SK-N-SH (cell line): ENCODE results near the gene SCAF11. TPM values are rescaled to one million over a fixed set of nuclear protein-coding genes. Genes with fewer than 3 reads are reported as not detected.

ENCODE experiments used
- CTCF ChIA-PET: fragments of 300-600, 350-600 bp; formaldehyde crosslinking; extraction: SDS; loops from one replicate; lab custom pipeline; 2021; lab: Yijun Ruan, JAX
- POLR2A ChIA-PET: fragments of 350-600 bp; sonication (Branson Sonifier 250); formaldehyde crosslinking; extraction: SDS; loops from one replicate; lab custom pipeline; 2020; ENCODE audit warnings: antibody characterized with exemption, inconsistent platforms; lab: Yijun Ruan, JAX
- DNase-seq: peaks from one replicate; pipeline ENCODE4 v3.0.0; 2012
- H2AFZ ChIP-seq: fragments of 200-600 bp; sonication (generic); 2 replicates; pipeline ENCODE4 v1.8.1; 2016; ENCODE audit warnings: antibody characterized with exemption, mild to moderate bottlenecking, low read depth
- H3F3A ChIP-seq: fragments of 200-600 bp; sonication (generic); replicated peaks from 2 replicates; pipeline ENCODE3; 2016; ENCODE audit warnings: antibody characterized with exemption, mild to moderate bottlenecking; ENCODE audit not compliant: insufficient read depth
- H3K27ac ChIP-seq, 2 experiments: fragments of 200-500 bp in 1 of 2; fragments of 200-600 bp in 1 of 2; sonication (Bioruptor generic) in 1 of 2; sonication (generic), shearing (Covaris generic) in 1 of 2; 2 replicates each; pipeline versions ENCODE4 v1.5.1 to v1.6.1; 2014 to 2016; ENCODE audit warnings: low read depth in 2 of 2, inconsistent platforms in 1 of 2, low read length in 1 of 2, mild to moderate bottlenecking in 1 of 2, mixed read lengths in 1 of 2
- H3K27me3 ChIP-seq: fragments of 200-600 bp; sonication (generic), shearing (Covaris generic); 2 replicates; pipeline ENCODE4 v1.6.1; 2016; ENCODE audit warnings: mixed run types; ENCODE audit not compliant: insufficient read depth
- H3K36me3 ChIP-seq, 2 experiments: fragments of 200-500 bp in 1 of 2; fragments of 200-600 bp in 1 of 2; sonication (Bioruptor generic) in 1 of 2; sonication (generic) in 1 of 2; replicated peaks in 1 of 2; 2 replicates each; pipeline versions ENCODE3 to v1.5.1; 2014 to 2016; ENCODE audit warnings: low read length in 1 of 2, mild to moderate bottlenecking in 1 of 2; ENCODE audit not compliant: insufficient read depth in 2 of 2, control insufficient read depth in 1 of 2
- H3K4me1 ChIP-seq, 2 experiments: fragments of 200-500 bp in 1 of 2; fragments of 200-600 bp in 1 of 2; sonication (Bioruptor generic) in 1 of 2; sonication (generic), shearing (Covaris generic) in 1 of 2; 2 replicates each; pipeline versions ENCODE4 v1.5.1 to v1.6.1; 2014 to 2016; ENCODE audit warnings: low read depth in 1 of 2, low read length in 1 of 2, mixed run types in 1 of 2; ENCODE audit not compliant: insufficient read depth in 2 of 2, control insufficient read depth in 1 of 2
- H3K4me2 ChIP-seq: fragments of 200-600 bp; sonication (generic), shearing (Covaris generic); 2 replicates; pipeline ENCODE4 v1.6.1; 2017; ENCODE audit warnings: mixed run types
- H3K4me3 ChIP-seq, 2 experiments: fragments of 200-500 bp in 1 of 2; fragments of 200-600 bp in 1 of 2; sonication (Bioruptor generic) in 1 of 2; sonication (generic), shearing (Covaris generic) in 1 of 2; 2 replicates each; pipeline versions ENCODE4 v1.5.1 to v1.8.1; 2014 to 2016; ENCODE audit warnings: low read depth in 2 of 2, inconsistent platforms in 1 of 2, low read length in 1 of 2, mild to moderate bottlenecking in 1 of 2, mixed read lengths in 1 of 2, moderate library complexity in 1 of 2
- H3K79me2 ChIP-seq: fragments of 200-600 bp; sonication (generic); 2 replicates; pipeline ENCODE4 v1.8.1; 2017; ENCODE audit warnings: mild to moderate bottlenecking; ENCODE audit not compliant: insufficient read depth
- H3K9ac ChIP-seq: fragments of 200-600 bp; sonication (generic); 2 replicates; pipeline ENCODE4 v1.6.1; 2017; ENCODE audit warnings: mixed run types
- H3K9me2 ChIP-seq: fragments of 200-600 bp; sonication (generic); 2 replicates; pipeline ENCODE4 v1.6.1; 2017; ENCODE audit warnings: mixed run types
- H3K9me3 ChIP-seq: fragments of 200-600 bp; sonication (generic); 2 replicates; pipeline ENCODE4 v1.6.1; 2017; ENCODE audit warnings: mixed run types, mild to moderate bottlenecking, moderate library complexity
- H4K20me1 ChIP-seq: fragments of 200-600 bp; sonication (generic); 2 replicates; pipeline ENCODE4 v1.6.1; 2017; ENCODE audit warnings: mild to moderate bottlenecking, mixed run types; ENCODE audit not compliant: insufficient read depth
- ELF1 ChIP-seq: IDR thresholded peaks from 2 replicates; pipeline ENCODE4 v1.4.0; 2012
- EP300 ChIP-seq, 2 experiments: IDR thresholded peaks; 2 replicates each; pipeline versions ENCODE4 v1.4.0 to v1.6.1; 2012; ENCODE audit warnings: borderline replicate concordance in 1 of 2, low read depth in 1 of 2, low read length in 1 of 2
- EZH2phosphoT487 ChIP-seq: fragments of 200-600 bp; sonication (generic); IDR thresholded peaks from 2 replicates; pipeline ENCODE4 v1.6.1; 2017; ENCODE audit warnings: low read depth, mixed run types, mild to moderate bottlenecking, antibody characterized with exemption, moderate library complexity, borderline replicate concordance
- FOXM1 ChIP-seq: IDR thresholded peaks from 2 replicates; pipeline ENCODE4 v1.4.0; 2012; ENCODE audit warnings: low read depth, mild to moderate bottlenecking
- GABPA ChIP-seq: IDR thresholded peaks from 2 replicates; pipeline ENCODE4 v1.4.0; 2012; ENCODE audit warnings: low read depth, mild to moderate bottlenecking
- JUND ChIP-seq: IDR thresholded peaks from 2 replicates; pipeline ENCODE4 v1.4.0; 2012
- MXI1 ChIP-seq: IDR thresholded peaks from 2 replicates; pipeline ENCODE4 v1.6.1; 2012; ENCODE audit warnings: mild to moderate bottlenecking, low read depth, low read length, improper control_type of control experiment
- NRF1 ChIP-seq: IDR thresholded peaks from 2 replicates; pipeline ENCODE4 v1.6.1; 2012; ENCODE audit warnings: low read depth, mild to moderate bottlenecking, low read length
- RFX5 ChIP-seq: IDR thresholded peaks from 2 replicates; pipeline ENCODE4 v1.6.1; 2012; ENCODE audit warnings: mild to moderate bottlenecking, improper control_type of control experiment, low read length
- TCF12 ChIP-seq: IDR thresholded peaks from 2 replicates; pipeline ENCODE4 v1.4.0; 2012
- YY1 ChIP-seq: IDR thresholded peaks from 2 replicates; pipeline ENCODE4 v1.4.0; 2012; ENCODE audit warnings: low read depth, mild to moderate bottlenecking
- WGBS: methylation state at CpG from one replicate; pipeline ENCODE4 v1.1.6; 2017; ENCODE audit warnings: low lambda C conversion rate; 5-methylcytosine and 5-hydroxymethylcytosine counted together
- polyA plus RNA-seq, 3 experiments: library from polyadenylated mRNA; depleted of rRNA; stranded (reverse); fragments of >200 nt; gene quantifications; 2 replicates each; pipeline ENCODE4 v1.2.3, GENCODE V29; 2012
- TF ChIP-seq, protein P1 (sequence below): IDR thresholded peaks from 2 replicates; pipeline ENCODE4 v1.4.0; 2012; ENCODE audit warnings: low read depth, borderline replicate concordance
- TF ChIP-seq, protein P2 (sequence below): IDR thresholded peaks from 2 replicates; pipeline ENCODE4 v1.4.0; 2012; ENCODE audit warnings: low read depth, borderline replicate concordance
- TF ChIP-seq, protein P3 (sequence below): IDR thresholded peaks from 2 replicates; pipeline ENCODE4 v1.6.1; 2012; ENCODE audit warnings: mild to moderate bottlenecking, low read depth, low read length, moderate library complexity
- TF ChIP-seq, protein P4 (sequence below): fragments of 150-350 bp; IDR thresholded peaks from 2 replicates; pipeline ENCODE4 v1.6.1; 2016; ENCODE audit warnings: mild to moderate bottlenecking, low read depth, low read length
- TF ChIP-seq, protein P5 (sequence below): fragments of 150-350 bp; IDR thresholded peaks from 2 replicates; pipeline ENCODE4 v1.6.1; 2017; ENCODE audit warnings: antibody characterized with exemption, low read length, low read depth, borderline replicate concordance

The SCAF11 gene
- polyA plus RNA-seq, 1 of the 3 experiments (the other 2 are of a cell fraction) = 26.1 TPM

DNA sequence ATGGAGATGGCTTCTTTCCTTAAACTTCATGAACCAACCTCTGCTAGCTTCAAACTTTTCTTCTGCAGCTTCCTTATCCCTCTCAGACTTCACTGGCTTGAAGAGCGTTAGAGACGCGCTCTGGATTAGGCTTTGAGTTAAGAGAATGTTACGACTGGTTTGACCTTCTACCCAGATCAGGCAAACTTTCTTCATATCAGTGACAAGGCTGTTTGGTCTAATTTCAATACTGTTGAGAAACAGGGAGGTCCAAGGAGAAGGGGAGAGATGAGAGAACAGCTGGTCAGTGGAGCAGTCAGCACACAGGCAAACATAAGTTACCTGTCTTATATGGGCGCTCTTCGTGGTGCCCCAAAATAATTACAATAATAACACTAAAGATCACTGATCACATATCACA, 14.9 kb downstream of the SCAF11 start:
- WGBS = 97% methylated on average over 6 of the region's 6 CpGs
- peaks cover 71% of the 10 kb centered on the region for H4K20me1 ChIP-seq
- H3K4me2 ChIP-seq = no peak overlapping the region

DNA sequence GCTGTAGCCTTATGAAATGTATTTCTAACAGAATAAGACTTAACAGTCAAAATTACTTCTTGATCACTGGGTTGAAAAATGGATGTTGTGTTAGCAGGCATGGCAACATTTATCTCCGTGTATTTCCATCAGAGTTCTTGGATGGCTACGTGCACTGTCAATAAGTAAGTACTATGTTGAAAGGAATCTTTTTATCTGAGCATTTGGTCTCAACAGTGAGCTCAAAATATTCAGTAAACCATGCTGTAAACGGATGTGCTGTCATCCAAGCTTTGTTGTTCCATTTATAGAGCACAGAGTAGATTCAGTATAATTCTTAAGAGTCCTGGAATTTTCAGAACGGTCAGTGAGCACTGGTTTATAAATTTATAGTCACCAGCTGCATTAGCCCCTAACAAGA, 15.5 kb downstream of the SCAF11 start:
- no peak for DNase-seq
- peaks cover 17 to 19% of the 10 kb centered on the region in 2 experiments for H3K36me3 ChIP-seq
- H3K9me2 ChIP-seq = no peaks in the 10 kb centered on the region
- H3K4me1 ChIP-seq = peaks cover 3 to 12% of the 10 kb centered on the region in 2 experiments; a peak in 1 of 4 replicates
- H4K20me1 ChIP-seq = peaks cover 65% of the 10 kb centered on the region
- H3K9ac ChIP-seq = no peak overlapping the region
- H3K79me2 ChIP-seq = peaks cover 97% of the 10 kb centered on the region
- no peaks in the 10 kb centered on the region for H3K27me3 ChIP-seq
- WGBS = 92% methylated on average over 4 of the region's 4 CpGs
- H3F3A ChIP-seq = peaks cover 20% of the 10 kb centered on the region
- no peak overlapping the region for H2AFZ ChIP-seq
- no peaks in the 10 kb centered on the region for H3K9me3 ChIP-seq
- no peak overlapping the region for H3K4me2 ChIP-seq
- 0 out of 4 replicates have a peak overlapping the region, but pooled peaks of 1 of the 2 experiments have one; percentile 11 for H3K27ac ChIP-seq
- POLR2A ChIA-PET = no interaction called here
- CTCF ChIA-PET = interaction anchor here (1.3 kb wide), 1 partner anchor 212 kb away, joined by 3 read pairs; no protein-coding TSS in a partner anchor
- no peak overlapping the region for H3K4me3 ChIP-seq
- TF ChIP-seq FOXM1 = no peak
- TF ChIP-seq YY1 = no peak
- TF ChIP-seq, protein P1, sequence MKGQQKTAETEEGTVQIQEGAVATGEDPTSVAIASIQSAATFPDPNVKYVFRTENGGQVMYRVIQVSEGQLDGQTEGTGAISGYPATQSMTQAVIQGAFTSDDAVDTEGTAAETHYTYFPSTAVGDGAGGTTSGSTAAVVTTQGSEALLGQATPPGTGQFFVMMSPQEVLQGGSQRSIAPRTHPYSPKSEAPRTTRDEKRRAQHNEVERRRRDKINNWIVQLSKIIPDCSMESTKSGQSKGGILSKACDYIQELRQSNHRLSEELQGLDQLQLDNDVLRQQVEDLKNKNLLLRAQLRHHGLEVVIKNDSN = no peak
- TF ChIP-seq, protein P2, sequence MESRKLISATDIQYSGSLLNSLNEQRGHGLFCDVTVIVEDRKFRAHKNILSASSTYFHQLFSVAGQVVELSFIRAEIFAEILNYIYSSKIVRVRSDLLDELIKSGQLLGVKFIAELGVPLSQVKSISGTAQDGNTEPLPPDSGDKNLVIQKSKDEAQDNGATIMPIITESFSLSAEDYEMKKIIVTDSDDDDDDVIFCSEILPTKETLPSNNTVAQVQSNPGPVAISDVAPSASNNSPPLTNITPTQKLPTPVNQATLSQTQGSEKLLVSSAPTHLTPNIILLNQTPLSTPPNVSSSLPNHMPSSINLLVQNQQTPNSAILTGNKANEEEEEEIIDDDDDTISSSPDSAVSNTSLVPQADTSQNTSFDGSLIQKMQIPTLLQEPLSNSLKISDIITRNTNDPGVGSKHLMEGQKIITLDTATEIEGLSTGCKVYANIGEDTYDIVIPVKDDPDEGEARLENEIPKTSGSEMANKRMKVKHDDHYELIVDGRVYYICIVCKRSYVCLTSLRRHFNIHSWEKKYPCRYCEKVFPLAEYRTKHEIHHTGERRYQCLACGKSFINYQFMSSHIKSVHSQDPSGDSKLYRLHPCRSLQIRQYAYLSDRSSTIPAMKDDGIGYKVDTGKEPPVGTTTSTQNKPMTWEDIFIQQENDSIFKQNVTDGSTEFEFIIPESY = no peak
- TF ChIP-seq, protein P3, sequence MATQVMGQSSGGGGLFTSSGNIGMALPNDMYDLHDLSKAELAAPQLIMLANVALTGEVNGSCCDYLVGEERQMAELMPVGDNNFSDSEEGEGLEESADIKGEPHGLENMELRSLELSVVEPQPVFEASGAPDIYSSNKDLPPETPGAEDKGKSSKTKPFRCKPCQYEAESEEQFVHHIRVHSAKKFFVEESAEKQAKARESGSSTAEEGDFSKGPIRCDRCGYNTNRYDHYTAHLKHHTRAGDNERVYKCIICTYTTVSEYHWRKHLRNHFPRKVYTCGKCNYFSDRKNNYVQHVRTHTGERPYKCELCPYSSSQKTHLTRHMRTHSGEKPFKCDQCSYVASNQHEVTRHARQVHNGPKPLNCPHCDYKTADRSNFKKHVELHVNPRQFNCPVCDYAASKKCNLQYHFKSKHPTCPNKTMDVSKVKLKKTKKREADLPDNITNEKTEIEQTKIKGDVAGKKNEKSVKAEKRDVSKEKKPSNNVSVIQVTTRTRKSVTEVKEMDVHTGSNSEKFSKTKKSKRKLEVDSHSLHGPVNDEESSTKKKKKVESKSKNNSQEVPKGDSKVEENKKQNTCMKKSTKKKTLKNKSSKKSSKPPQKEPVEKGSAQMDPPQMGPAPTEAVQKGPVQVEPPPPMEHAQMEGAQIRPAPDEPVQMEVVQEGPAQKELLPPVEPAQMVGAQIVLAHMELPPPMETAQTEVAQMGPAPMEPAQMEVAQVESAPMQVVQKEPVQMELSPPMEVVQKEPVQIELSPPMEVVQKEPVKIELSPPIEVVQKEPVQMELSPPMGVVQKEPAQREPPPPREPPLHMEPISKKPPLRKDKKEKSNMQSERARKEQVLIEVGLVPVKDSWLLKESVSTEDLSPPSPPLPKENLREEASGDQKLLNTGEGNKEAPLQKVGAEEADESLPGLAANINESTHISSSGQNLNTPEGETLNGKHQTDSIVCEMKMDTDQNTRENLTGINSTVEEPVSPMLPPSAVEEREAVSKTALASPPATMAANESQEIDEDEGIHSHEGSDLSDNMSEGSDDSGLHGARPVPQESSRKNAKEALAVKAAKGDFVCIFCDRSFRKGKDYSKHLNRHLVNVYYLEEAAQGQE = no peak
- TF ChIP-seq EZH2phosphoT487 = no peak

More for the DNA sequence above, 14.9 kb downstream of the SCAF11 start:
- TF ChIP-seq, protein P4, sequence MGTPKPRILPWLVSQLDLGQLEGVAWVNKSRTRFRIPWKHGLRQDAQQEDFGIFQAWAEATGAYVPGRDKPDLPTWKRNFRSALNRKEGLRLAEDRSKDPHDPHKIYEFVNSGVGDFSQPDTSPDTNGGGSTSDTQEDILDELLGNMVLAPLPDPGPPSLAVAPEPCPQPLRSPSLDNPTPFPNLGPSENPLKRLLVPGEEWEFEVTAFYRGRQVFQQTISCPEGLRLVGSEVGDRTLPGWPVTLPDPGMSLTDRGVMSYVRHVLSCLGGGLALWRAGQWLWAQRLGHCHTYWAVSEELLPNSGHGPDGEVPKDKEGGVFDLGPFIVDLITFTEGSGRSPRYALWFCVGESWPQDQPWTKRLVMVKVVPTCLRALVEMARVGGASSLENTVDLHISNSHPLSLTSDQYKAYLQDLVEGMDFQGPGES = no peak
- TF ChIP-seq ELF1 (no peak), NRF1 (no peak), MXI1 (no peak), JUND (no peak), EP300 (IDR thresholded peaks at IDR 0.05; ENCODE audit: borderline replicate concordance in 1 of 2, low read depth in 1 of 2, low read length in 1 of 2) (no peak), YY1 (no peak), RFX5 (no peak), GABPA (no peak), TCF12 (no peak), EZH2phosphoT487 (no peak)
- TF ChIP-seq, protein P5, sequence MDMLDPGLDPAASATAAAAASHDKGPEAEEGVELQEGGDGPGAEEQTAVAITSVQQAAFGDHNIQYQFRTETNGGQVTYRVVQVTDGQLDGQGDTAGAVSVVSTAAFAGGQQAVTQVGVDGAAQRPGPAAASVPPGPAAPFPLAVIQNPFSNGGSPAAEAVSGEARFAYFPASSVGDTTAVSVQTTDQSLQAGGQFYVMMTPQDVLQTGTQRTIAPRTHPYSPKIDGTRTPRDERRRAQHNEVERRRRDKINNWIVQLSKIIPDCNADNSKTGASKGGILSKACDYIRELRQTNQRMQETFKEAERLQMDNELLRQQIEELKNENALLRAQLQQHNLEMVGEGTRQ = no peak
- TF ChIP-seq, protein P2 = no peak
- Histone ChIP-seq H3K4me1 (peaks cover 3 to 12% of the 10 kb centered on the region in 2 experiments; a peak in 1 of 4 replicates), H3K36me3 (peaks cover 17 to 19% of the 10 kb centered on the region in 2 experiments), H2AFZ (no peak overlapping the region), H3K9ac (no peak overlapping the region), H3K27me3 (no peaks in the 10 kb centered on the region), H3K79me2 (peaks cover 97% of the 10 kb centered on the region), H3K9me3 (no peaks in the 10 kb centered on the region), H3K9me2 (no peaks in the 10 kb centered on the region), H3K27ac (no peak overlapping the region), H3F3A (peaks cover 20% of the 10 kb centered on the region), H3K4me3 (no peak overlapping the region)
- ChIA-PET CTCF (interaction anchor here (1.0 to 1.3 kb wide), 2 partner anchors 14 to 213 kb away, joined by 3 read pairs; no protein-coding TSS in a partner anchor), POLR2A (no interaction called here)
- DNase-seq = no peak
